ENCODE measurements around the gene UBE2V1. TPM values are rescaled to one million over a fixed set of nuclear protein-coding genes. Genes with fewer than 3 reads are reported as not detected.

Gene UBE2V1
- total and polyA plus RNA-seq, 2 of the 13 experiments (the other 11 are each of a cell fraction or from before 2014, with no cell fraction given): 81.3 to 132 TPM

DNA sequence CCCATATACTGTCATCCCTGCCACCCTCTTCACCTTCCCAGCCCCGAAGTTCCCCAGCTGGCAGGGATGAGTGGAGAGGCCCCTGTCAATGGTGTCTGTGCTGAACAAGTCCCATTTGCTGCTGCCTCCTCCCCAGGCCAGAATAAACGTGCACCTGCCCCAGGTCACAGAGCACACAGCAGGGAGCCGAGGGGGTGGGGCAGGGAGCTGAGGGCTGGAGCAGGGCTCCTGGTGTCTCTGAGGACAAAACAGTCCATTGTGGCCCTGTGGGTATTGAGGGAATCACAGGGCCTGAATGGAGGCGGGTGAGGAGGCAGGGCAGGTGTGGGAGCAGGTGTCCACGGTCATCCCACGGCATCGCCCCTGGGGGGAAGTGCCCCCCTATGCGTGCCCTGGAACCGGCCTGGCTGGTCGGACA is 74.4 kb downstream of the UBE2V1 start (continued):
- TF ChIP-seq, protein P1, sequence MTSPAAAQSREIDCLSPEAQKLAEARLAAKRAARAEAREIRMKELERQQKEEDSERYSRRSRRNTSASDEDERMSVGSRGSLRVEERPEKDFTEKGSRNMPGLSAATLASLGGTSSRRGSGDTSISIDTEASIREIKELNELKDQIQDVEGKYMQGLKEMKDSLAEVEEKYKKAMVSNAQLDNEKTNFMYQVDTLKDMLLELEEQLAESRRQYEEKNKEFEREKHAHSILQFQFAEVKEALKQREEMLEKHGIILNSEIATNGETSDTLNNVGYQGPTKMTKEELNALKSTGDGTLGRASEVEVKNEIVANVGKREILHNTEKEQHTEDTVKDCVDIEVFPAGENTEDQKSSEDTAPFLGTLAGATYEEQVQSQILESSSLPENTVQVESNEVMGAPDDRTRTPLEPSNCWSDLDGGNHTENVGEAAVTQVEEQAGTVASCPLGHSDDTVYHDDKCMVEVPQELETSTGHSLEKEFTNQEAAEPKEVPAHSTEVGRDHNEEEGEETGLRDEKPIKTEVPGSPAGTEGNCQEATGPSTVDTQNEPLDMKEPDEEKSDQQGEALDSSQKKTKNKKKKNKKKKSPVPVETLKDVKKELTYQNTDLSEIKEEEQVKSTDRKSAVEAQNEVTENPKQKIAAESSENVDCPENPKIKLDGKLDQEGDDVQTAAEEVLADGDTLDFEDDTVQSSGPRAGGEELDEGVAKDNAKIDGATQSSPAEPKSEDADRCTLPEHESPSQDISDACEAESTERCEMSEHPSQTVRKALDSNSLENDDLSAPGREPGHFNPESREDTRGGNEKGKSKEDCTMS (CRISPR knock-in tag; conservative IDR thresholded peaks at IDR 0.05): no peak
- TF ChIP-seq ZNF292 (CRISPR knock-in tag; IDR thresholded peaks at IDR 0.05; ENCODE audit: borderline replicate concordance, low read depth) (peak; percentile 90; the same call in 1 of the 2 replicates), KDM4B (CRISPR knock-in tag; IDR thresholded peaks at IDR 0.05) (0 out of 2 replicates have a peak, but pooled peaks have one; percentile 29), ZNF451 (CRISPR knock-in tag; IDR thresholded peaks at IDR 0.05) (peak; percentile 23; the same call in 1 of the 2 replicates), ZSCAN29 (CRISPR knock-in tag; conservative IDR thresholded peaks at IDR 0.05) (no peak), ZMYM4 (CRISPR knock-in tag; IDR thresholded peaks at IDR 0.05) (no peak), MIXL1 (CRISPR knock-in tag; IDR thresholded peaks at IDR 0.05) (no peak), EP300 (IDR thresholded peaks at IDR 0.05; ENCODE audit: low read depth in 2 of 2, low read length in 2 of 2) (0 out of 4 replicates have a peak, but pooled peaks of 1 of the 2 experiments have one; percentile 12), EP300 (CRISPR knock-in tag; IDR thresholded peaks at IDR 0.05; ENCODE audit: borderline replicate concordance) (peak; percentile 30; the same call in 1 of the 2 replicates), ZBTB7A (CRISPR knock-in tag; IDR thresholded peaks at IDR 0.05) (no peak), GLI4 (CRISPR knock-in tag; IDR thresholded peaks at IDR 0.05; ENCODE audit: borderline replicate concordance) (no peak), NAIF1 (CRISPR knock-in tag; IDR thresholded peaks at IDR 0.05; ENCODE audit: borderline replicate concordance) (no peak), ZNF225 (CRISPR knock-in tag; IDR thresholded peaks at IDR 0.05) (no peak), FOXP1 (IDR thresholded peaks at IDR 0.05) (no peak), FOXP1 (CRISPR knock-in tag; IDR thresholded peaks at IDR 0.05) (0 out of 2 replicates have a peak, but pooled peaks have one; percentile 15), ZNF558 (CRISPR knock-in tag; IDR thresholded peaks at IDR 0.05; ENCODE audit: borderline replicate concordance) (0 out of 2 replicates have a peak, but pooled peaks have one; percentile 43), MYC (CRISPR knock-in tag; IDR thresholded peaks at IDR 0.05; ENCODE audit: borderline replicate concordance) (peak; percentile 37; the same call in 1 of the 2 replicates), ZBTB8A (CRISPR knock-in tag; IDR thresholded peaks at IDR 0.05; ENCODE audit: borderline replicate concordance, low read depth) (no peak), ZNF333 (CRISPR knock-in tag; IDR thresholded peaks at IDR 0.05; ENCODE audit: borderline replicate concordance) (no peak), ZNF570 (CRISPR knock-in tag; IDR thresholded peaks at IDR 0.05; ENCODE audit: borderline replicate concordance) (no peak)
- TF ChIP-seq, protein P2, sequence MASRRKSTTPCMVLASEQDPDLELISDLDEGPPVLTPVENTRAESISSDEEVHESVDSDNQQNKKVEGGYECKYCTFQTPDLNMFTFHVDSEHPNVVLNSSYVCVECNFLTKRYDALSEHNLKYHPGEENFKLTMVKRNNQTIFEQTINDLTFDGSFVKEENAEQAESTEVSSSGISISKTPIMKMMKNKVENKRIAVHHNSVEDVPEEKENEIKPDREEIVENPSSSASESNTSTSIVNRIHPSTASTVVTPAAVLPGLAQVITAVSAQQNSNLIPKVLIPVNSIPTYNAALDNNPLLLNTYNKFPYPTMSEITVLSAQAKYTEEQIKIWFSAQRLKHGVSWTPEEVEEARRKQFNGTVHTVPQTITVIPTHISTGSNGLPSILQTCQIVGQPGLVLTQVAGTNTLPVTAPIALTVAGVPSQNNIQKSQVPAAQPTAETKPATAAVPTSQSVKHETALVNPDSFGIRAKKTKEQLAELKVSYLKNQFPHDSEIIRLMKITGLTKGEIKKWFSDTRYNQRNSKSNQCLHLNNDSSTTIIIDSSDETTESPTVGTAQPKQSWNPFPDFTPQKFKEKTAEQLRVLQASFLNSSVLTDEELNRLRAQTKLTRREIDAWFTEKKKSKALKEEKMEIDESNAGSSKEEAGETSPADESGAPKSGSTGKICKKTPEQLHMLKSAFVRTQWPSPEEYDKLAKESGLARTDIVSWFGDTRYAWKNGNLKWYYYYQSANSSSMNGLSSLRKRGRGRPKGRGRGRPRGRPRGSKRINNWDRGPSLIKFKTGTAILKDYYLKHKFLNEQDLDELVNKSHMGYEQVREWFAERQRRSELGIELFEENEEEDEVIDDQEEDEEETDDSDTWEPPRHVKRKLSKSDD (CRISPR knock-in tag; IDR thresholded peaks at IDR 0.05; ENCODE audit: low read depth): no peak
- TF ChIP-seq, protein P3, sequence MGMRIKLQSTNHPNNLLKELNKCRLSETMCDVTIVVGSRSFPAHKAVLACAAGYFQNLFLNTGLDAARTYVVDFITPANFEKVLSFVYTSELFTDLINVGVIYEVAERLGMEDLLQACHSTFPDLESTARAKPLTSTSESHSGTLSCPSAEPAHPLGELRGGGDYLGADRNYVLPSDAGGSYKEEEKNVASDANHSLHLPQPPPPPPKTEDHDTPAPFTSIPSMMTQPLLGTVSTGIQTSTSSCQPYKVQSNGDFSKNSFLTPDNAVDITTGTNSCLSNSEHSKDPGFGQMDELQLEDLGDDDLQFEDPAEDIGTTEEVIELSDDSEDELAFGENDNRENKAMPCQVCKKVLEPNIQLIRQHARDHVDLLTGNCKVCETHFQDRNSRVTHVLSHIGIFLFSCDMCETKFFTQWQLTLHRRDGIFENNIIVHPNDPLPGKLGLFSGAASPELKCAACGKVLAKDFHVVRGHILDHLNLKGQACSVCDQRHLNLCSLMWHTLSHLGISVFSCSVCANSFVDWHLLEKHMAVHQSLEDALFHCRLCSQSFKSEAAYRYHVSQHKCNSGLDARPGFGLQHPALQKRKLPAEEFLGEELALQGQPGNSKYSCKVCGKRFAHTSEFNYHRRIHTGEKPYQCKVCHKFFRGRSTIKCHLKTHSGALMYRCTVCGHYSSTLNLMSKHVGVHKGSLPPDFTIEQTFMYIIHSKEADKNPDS (CRISPR knock-in tag; IDR thresholded peaks at IDR 0.05): no peak
